ENCODE results near the gene KCNG4. TPM values are rescaled to one million over a fixed set of nuclear protein-coding genes. Genes with fewer than 3 reads are reported as not detected.

The KCNG4 gene
- total and polyA plus RNA-seq, 2 of the 8 experiments (the other 6 are each of a cell fraction or from before 2014, with no cell fraction given): not detected

DNA sequence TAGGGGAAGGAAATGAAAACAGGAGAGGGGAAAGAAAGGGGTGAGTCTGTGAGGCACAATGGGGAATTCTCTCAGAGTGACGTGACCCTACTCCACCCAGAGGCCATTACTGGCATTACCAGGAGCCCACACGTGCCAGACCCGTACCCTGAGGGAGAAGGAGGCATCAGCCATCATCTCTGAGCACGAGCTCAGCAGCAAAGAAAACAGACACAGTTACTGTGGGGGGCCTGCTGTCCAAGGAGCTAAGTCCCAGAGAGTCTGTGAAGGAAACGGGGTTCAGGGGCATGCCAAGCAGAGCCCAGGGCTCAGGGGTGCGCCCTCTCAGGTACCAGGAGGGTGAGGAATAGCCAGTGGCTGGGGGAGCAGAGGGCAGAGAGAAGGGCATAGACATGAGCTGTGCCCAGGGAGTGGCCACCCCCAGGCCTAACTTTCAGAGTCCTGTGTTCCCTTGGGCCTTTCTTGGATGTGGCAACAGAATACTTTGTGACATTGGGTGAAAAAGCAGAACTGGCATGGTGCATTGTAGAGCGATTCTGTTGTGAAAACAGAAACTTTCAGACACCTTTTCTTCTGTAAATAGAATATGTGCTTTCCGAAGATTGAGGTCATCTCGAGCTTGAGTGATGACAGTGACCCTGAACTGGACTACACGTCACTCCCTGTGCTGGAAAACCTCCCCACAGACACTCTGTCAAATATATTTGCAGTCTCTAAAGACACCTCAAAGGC, 64.3 kb downstream of the KCNG4 start (continued):
- TF ChIP-seq SIRT6 (IDR thresholded peaks at IDR 0.05; ENCODE audit: low read length) (no peak), TAF1 (IDR thresholded peaks at IDR 0.05; ENCODE audit: low read depth, low read length) (no peak), ZNF274 (IDR thresholded peaks at IDR 0.05; ENCODE audit: borderline replicate concordance, extremely low read depth, low read length) (no peak), EZH2 (IDR thresholded peaks at IDR 0.05; ENCODE audit: low read depth, low read length, severe bottlenecking) (no peak), ATF2 (IDR thresholded peaks at IDR 0.05; ENCODE audit: low read length) (peak; percentile 40; the same call in 1 of the 2 replicates), RNF2 (IDR thresholded peaks at IDR 0.05; ENCODE audit: borderline replicate concordance, low read depth, low read length, missing control alignments, poor library complexity, severe bottlenecking) (no peak), RAD21 (IDR thresholded peaks at IDR 0.05 in 1 of 2, conservative IDR thresholded peaks at IDR 0.05 in 1 of 2; ENCODE audit: low read depth in 2 of 2, low read length in 2 of 2) (peak; percentile 87 to 89), EP300 (IDR thresholded peaks at IDR 0.05; ENCODE audit: borderline replicate concordance in 1 of 2, low read depth in 2 of 2, low read length in 2 of 2) (no peak), TBP (IDR thresholded peaks at IDR 0.05; ENCODE audit: low read depth, low read length) (no peak), CHD2 (IDR thresholded peaks at IDR 0.05; ENCODE audit: low read length) (no peak), CREB1 (IDR thresholded peaks at IDR 0.05) (peak; percentile 77), TCF12 (IDR thresholded peaks at IDR 0.05; ENCODE audit: low read depth, low read length) (no peak), POU5F1 (IDR thresholded peaks at IDR 0.05; ENCODE audit: low read depth, low read length) (no peak), CTCF (IDR thresholded peaks at IDR 0.05; ENCODE audit: control extremely low read depth in 1 of 3, insufficient read depth in 1 of 3, low read depth in 1 of 3, low read length in 3 of 3) (peak; percentile 77 to 95 (median 92)), KDM5A (IDR thresholded peaks at IDR 0.05; ENCODE audit: low read length) (no peak), SUZ12 (IDR thresholded peaks at IDR 0.05; ENCODE audit: low read length) (no peak), BCL11A (IDR thresholded peaks at IDR 0.05; ENCODE audit: low read depth in 2 of 2, low read length in 2 of 2) (no peak), GABPA (IDR thresholded peaks at IDR 0.05; ENCODE audit: borderline replicate concordance, insufficient read depth, low read length) (no peak), TAF7 (optimal IDR thresholded peaks at IDR 0.05; ENCODE audit: borderline replicate concordance, low read depth, low read length) (no peak), CEBPB (IDR thresholded peaks at IDR 0.05; ENCODE audit: low read depth, low read length) (no peak)

Data from H1 (cell line).